H1 (cell line): ENCODE data around the gene FAM3B.

ENCODE experiments used
- MAFK ChIP-seq: IDR thresholded peaks from 2 replicates; pipeline ENCODE4 v1.6.1; 2012; ENCODE audit warnings: low read depth, mild to moderate bottlenecking, improper control_type of control experiment, low read length
- PHF8 ChIP-seq: fragments of 200-600 bp; sonication (generic); conservative IDR thresholded peaks from 2 replicates; pipeline ENCODE4 v1.7.1; 2012; ENCODE audit warnings: low read depth, mild to moderate bottlenecking, inconsistent platforms, low read length, moderate library complexity
- POLR2A ChIP-seq, 2 experiments: IDR thresholded peaks; 1 replicate in 1 of 2; 2 replicates in 1 of 2; pipeline ENCODE4 v1.6.1; 2011; ENCODE audit warnings: low read depth in 2 of 2, low read length in 2 of 2, mild to moderate bottlenecking in 2 of 2; ENCODE audit errors: control extremely low read depth in 1 of 2
- TAF1 ChIP-seq: IDR thresholded peaks from 2 replicates; pipeline ENCODE4 v1.6.1; 2011; ENCODE audit warnings: mild to moderate bottlenecking, low read depth, low read length
- ZNF274 ChIP-seq: IDR thresholded peaks from 2 replicates; pipeline ENCODE4 v1.7.0; 2012; ENCODE audit warnings: low read length, borderline replicate concordance; ENCODE audit errors: extremely low read depth
- TF ChIP-seq, protein P1 (sequence below), 3 experiments: IDR thresholded peaks; 1 replicate in 2 of 3; 2 replicates in 1 of 3; pipeline versions ENCODE4 v1.5.1 to v1.6.1; 2011; ENCODE audit warnings: low read length in 3 of 3, mild to moderate bottlenecking in 3 of 3, inconsistent platforms in 2 of 3, low read depth in 1 of 3, moderate library complexity in 1 of 3; ENCODE audit not compliant: insufficient read depth in 1 of 3; ENCODE audit errors: control extremely low read depth in 1 of 3
- TF ChIP-seq, protein P2 (sequence below): IDR thresholded peaks from 2 replicates; pipeline ENCODE4 v1.6.1; 2012; ENCODE audit warnings: inconsistent platforms

DNA sequence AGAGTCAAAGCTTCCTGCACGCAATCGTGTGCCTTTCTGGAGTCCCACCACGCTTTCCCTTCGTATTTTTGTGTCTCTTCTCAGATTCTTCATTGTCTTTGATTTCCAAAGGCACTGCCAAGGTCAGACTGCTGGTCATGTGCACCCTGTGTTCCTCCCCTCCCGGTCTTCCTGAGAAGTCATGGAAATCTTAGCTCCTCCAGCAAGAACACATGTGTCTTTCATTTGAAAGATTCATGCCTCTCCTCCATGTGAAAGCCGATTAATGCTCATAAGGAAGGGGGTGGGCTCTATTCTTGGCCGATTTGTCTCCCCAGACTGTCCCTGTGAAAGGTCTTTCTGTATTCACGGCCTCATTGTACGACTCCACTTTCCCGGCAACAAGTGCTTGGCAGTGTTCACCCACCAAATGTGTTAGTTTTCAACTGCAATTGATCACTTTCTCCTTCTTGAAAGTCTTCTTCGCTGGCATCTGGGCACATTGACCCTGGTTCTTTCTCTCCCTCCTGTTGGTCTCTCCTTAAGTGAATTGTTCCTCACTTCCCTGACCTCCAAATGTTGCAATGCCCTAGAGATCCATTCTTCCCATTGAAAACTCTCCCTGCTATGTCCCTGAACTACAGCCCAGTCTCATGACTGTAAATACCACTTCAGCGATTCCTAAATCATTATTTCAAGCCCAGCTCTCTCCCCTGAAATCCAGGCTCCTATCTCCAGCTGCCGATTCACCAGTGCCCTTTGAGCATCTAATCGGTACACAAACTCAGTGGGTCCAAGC, 70.6 kb downstream of the FAM3B start:
- TF ChIP-seq, protein P1, sequence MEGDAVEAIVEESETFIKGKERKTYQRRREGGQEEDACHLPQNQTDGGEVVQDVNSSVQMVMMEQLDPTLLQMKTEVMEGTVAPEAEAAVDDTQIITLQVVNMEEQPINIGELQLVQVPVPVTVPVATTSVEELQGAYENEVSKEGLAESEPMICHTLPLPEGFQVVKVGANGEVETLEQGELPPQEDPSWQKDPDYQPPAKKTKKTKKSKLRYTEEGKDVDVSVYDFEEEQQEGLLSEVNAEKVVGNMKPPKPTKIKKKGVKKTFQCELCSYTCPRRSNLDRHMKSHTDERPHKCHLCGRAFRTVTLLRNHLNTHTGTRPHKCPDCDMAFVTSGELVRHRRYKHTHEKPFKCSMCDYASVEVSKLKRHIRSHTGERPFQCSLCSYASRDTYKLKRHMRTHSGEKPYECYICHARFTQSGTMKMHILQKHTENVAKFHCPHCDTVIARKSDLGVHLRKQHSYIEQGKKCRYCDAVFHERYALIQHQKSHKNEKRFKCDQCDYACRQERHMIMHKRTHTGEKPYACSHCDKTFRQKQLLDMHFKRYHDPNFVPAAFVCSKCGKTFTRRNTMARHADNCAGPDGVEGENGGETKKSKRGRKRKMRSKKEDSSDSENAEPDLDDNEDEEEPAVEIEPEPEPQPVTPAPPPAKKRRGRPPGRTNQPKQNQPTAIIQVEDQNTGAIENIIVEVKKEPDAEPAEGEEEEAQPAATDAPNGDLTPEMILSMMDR (IDR thresholded peaks at IDR 0.05; ENCODE audit: control extremely low read depth in 1 of 3, insufficient read depth in 1 of 3, low read depth in 1 of 3, low read length in 3 of 3) = no peak
- TF ChIP-seq PHF8 = no peak
- no peak for TF ChIP-seq MAFK
- TF ChIP-seq TAF1 = no peak
- TF ChIP-seq POLR2A (IDR thresholded peaks at IDR 0.05; ENCODE audit: control extremely low read depth in 1 of 2, low read depth in 2 of 2, low read length in 2 of 2) = no peak
- TF ChIP-seq, protein P2, sequence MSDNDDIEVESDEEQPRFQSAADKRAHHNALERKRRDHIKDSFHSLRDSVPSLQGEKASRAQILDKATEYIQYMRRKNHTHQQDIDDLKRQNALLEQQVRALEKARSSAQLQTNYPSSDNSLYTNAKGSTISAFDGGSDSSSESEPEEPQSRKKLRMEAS = no peak
- no peak for TF ChIP-seq ZNF274
